C4-2B (cell line): Measurements from ENCODE around the gene ACTR3.
A peak's percentile ranks its signal among the peaks of the same experiment; 100 is the strongest.

Experiments used
- H3K27ac ChIP-seq: fragments of 450-650 bp; 2 replicates; pipeline ENCODE4 v1.5.1; 2017
- CTCF ChIP-seq: fragments of 450-650 bp; conservative IDR thresholded peaks from 2 replicates; pipeline ENCODE4 v1.5.1; 2017; ENCODE audit warnings: mild to moderate bottlenecking
- ZFX ChIP-seq: fragments of 450-650 bp; IDR thresholded peaks from 2 replicates; pipeline ENCODE4 v1.6.1; 2017

ACTR3 gene

GRCh38 chr2:113876503-113877387 is 13.1 kb upstream of the ACTR3 start:
- TF ChIP-seq CTCF: no peak
- TF ChIP-seq ZFX: no peak
- no peak overlapping the region for H3K27ac ChIP-seq

- TF ChIP-seq CTCF (no peak), ZFX (no peak)
- H3K27ac ChIP-seq: no peak overlapping the region
Observed at GRCh38 chr2:113877711-113878598, 11.9 kb upstream of the ACTR3 start.

- H3K27ac ChIP-seq: no peak overlapping the region
- TF ChIP-seq CTCF: no peak
- TF ChIP-seq ZFX: no peak
Observed at GRCh38 chr2:113878743-113879142, 11.1 kb upstream of the ACTR3 start.

- no peak for TF ChIP-seq ZFX
- no peak for TF ChIP-seq CTCF
Observed at GRCh38 chr2:113879457-113879856, 10.4 kb upstream of the ACTR3 start.

DNA sequence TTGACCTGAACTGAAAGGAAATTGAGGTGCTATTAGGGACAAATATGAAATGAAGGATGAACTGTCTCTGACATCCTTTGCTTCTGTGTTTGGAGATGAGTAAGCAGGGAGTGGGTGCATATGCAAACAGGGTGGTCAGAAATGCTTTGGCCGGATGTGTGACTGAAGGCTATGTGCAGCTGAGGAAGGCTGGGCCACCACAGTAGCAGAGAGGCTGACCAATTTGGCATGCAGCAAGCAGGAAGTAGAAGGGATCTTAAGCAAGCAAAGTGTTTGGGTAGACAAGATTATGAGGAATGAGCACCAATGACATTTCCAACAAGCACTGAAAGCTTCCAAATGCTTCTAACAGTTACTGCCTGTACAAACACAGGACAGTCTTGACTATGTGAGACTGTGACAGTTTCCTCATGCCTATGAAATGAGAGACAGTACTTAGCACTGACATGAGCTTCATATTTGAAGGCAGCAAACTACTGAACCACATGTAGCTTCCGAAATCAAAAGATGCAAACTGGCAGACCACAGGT is 3.3 kb upstream of the ACTR3 start:
- H3K27ac ChIP-seq: peak overlapping the region; percentile 65
- TF ChIP-seq CTCF (no peak), ZFX (no peak)

More at GRCh38 chr2:113879457-113879856, 10.4 kb upstream of the ACTR3 start:
- no peak overlapping the region for H3K27ac ChIP-seq

DNA sequence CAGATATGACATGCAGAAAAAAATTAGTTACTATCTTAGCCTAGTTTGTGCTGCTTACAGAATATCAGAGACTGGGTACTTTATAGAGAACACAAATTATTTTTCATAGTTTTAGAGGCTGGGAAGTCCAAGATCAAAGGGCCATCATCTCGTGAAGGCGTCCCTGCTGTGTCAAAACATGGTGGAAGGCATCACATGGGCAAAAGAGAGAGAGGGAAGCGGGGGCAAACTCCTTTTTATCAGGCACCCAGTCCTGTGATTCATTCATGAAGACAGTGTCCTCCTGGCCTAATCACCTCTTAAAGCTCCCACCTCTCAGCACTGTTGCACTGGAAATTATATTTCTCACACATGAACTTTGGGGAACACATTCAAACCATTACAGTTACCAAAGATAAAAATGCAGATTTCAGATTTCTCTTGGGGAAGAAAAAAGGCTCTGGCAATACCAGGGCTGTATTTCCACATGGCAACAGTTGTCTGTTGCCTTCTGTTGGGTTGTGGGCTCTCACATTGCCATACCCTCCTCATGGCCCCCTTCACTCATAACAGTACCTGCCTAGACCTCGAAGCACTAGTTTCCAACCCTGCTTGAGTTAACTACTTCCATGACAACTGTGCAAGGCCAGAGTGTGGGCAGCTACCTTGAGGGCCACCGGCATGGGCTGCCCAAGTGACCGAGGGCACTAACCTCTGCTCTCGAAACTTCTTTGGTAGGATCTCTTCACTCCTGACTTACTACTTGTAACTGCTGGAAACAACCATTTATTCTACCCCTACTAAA is 2.7 kb upstream of the ACTR3 start:
- H3K27ac ChIP-seq: peak overlapping the region; percentile 65
- TF ChIP-seq ZFX (no peak), CTCF (no peak)
